ENCODE measurements around the gene CRACDL. TPM values are rescaled to one million over a fixed set of nuclear protein-coding genes. Genes with fewer than 3 reads are reported as not detected.
A peak's percentile ranks its signal among the peaks of the same experiment; 100 is the strongest.

The CRACDL gene
- total RNA-seq, result under 1 TPM in 1 of 2 experiments, not detected in 1; 0.59 TPM

- intact Hi-C loops (cut with DNase I, micrococcal nuclease), result loop anchor here in 1 of 2 experiments (10.0 kb wide), 1 partner anchor 301 kb away; no protein-coding TSS in a partner anchor
- CTCF ChIA-PET, result interaction anchor here (0.6 to 0.7 kb wide), 3 partner anchors 244 to 367 kb away, joined by 3 read pairs; no protein-coding TSS in a partner anchor
- H3K36me3 Mint-ChIP-seq (ENCODE audit: low read depth), result no peaks in the 10 kb centered on the region
These were observed at the start of gene CRACDL for GRCh38 chr2:98935777-98936352. TSS of gene CRACDL (minus strand) at chr2:98936225. CDS start at chr2:98846800, 89,425 bp downstream.

GRCh38 chr2:98975611-98976010 lies 39.6 kb upstream of the CRACDL start:
- ChIA-PET POLR2A (no interaction called here), CTCF (interaction anchor here (0.6 to 1.1 kb wide), 2 partner anchors 27 to 219 kb away, joined by 3 read pairs; no protein-coding TSS in a partner anchor)
- Mint-ChIP-seq H3K27me3 (peaks cover 19% of the 10 kb centered on the region), H3K27ac (no peak overlapping the region), H3K4me1 (no peaks in the 10 kb centered on the region), H3K36me3 (ENCODE audit: low read depth) (peaks cover 11% of the 10 kb centered on the region), H3K4me3 (no peak overlapping the region), H3K9me3 (ENCODE audit: low read depth) (peaks cover 19% of the 10 kb centered on the region)
- ATAC-seq (no peak), DNase-seq (no peak)
- intact Hi-C loops (cut with DNase I, micrococcal nuclease), result no loop called here

More at GRCh38 chr2:98935777-98936352, at the start of gene CRACDL:
- peak; percentile 28 for DNase-seq
- Mint-ChIP-seq H3K4me3 (peak within 1 kb of the TSS; percentile 55), H3K9me3 (ENCODE audit: low read depth) (no peaks in the 10 kb centered on the region), H3K27me3 (peaks cover 39% of the 10 kb centered on the region), H3K27ac (no peak within 1 kb of the TSS), H3K4me1 (peaks cover 10% of the 10 kb centered on the region)
- POLR2A ChIA-PET, result no interaction called here
- ATAC-seq, result peak; percentile 59

- peaks cover 11% of the 10 kb centered on the region for H3K36me3 Mint-ChIP-seq (ENCODE audit: low read depth)
These were observed 36.6 kb upstream of the CRACDL start for GRCh38 chr2:98972582-98973167.

GRCh38 chr2:98959810-98960507 lies 23.9 kb upstream of the CRACDL start:
- H3K9me3 Mint-ChIP-seq (ENCODE audit: low read depth), result peaks cover 4% of the 10 kb centered on the region
- DNase-seq (no peak), ATAC-seq (no peak)
- CTCF ChIA-PET, result no interaction called here
- no peak overlapping the region for H3K27ac Mint-ChIP-seq
- no peaks in the 10 kb centered on the region for H3K4me1 Mint-ChIP-seq
- peaks cover 6% of the 10 kb centered on the region for H3K27me3 Mint-ChIP-seq
- H3K36me3 Mint-ChIP-seq (ENCODE audit: low read depth), result no peaks in the 10 kb centered on the region
- intact Hi-C loops (cut with DNase I, micrococcal nuclease), result no loop called here
- POLR2A ChIA-PET, result no interaction called here
- no peak overlapping the region for H3K4me3 Mint-ChIP-seq

More at GRCh38 chr2:98972582-98973167, 36.6 kb upstream of the CRACDL start:
- no peak overlapping the region for H3K27ac Mint-ChIP-seq
- H3K27me3 Mint-ChIP-seq, result peaks cover 17% of the 10 kb centered on the region
- intact Hi-C loops (cut with DNase I, micrococcal nuclease), result no loop called here
- DNase-seq (no peak), ATAC-seq (no peak)
- H3K9me3 Mint-ChIP-seq (ENCODE audit: low read depth), result peaks cover 32% of the 10 kb centered on the region
- no peak overlapping the region for H3K4me3 Mint-ChIP-seq
- POLR2A ChIA-PET, result no interaction called here
- CTCF ChIA-PET, result no interaction called here
- no peaks in the 10 kb centered on the region for H3K4me1 Mint-ChIP-seq

- H3K36me3 Mint-ChIP-seq (ENCODE audit: low read depth), result no peaks in the 10 kb centered on the region
- H3K4me3 Mint-ChIP-seq, result no peak overlapping the region
- CTCF ChIA-PET, result no interaction called here
- no peak overlapping the region for H3K27ac Mint-ChIP-seq
- no peak for ATAC-seq
- no peak for DNase-seq
- H3K27me3 Mint-ChIP-seq, result peaks cover 19% of the 10 kb centered on the region
- H3K4me1 Mint-ChIP-seq, result no peaks in the 10 kb centered on the region
- POLR2A ChIA-PET, result no interaction called here
- intact Hi-C loops (cut with DNase I, micrococcal nuclease), result no loop called here
- no peaks in the 10 kb centered on the region for H3K9me3 Mint-ChIP-seq (ENCODE audit: low read depth)
These were observed 16.9 kb upstream of the CRACDL start for GRCh38 chr2:98952966-98953365.

GRCh38 chr2:98948956-98949739 lies 13.1 kb upstream of the CRACDL start:
- DNase-seq (no peak), ATAC-seq (no peak)
- intact Hi-C loops (cut with DNase I, micrococcal nuclease), result loop anchor here in 1 of 2 experiments (10.0 kb wide), 1 partner anchor 116 kb away; no protein-coding TSS in a partner anchor
- Mint-ChIP-seq H3K27ac (no peak overlapping the region), H3K4me3 (no peak overlapping the region), H3K36me3 (ENCODE audit: low read depth) (no peaks in the 10 kb centered on the region), H3K4me1 (no peaks in the 10 kb centered on the region), H3K27me3 (peaks cover 19% of the 10 kb centered on the region), H3K9me3 (ENCODE audit: low read depth) (no peaks in the 10 kb centered on the region)
- POLR2A ChIA-PET, result no interaction called here
- CTCF ChIA-PET, result interaction anchor here (0.6 to 1.2 kb wide), 3 partner anchors 12 to 26 kb away, joined by 3 to 5 read pairs (median 3); no protein-coding TSS in a partner anchor

GRCh38 chr2:98947554-98947953 lies 11.5 kb upstream of the CRACDL start:
- no peak overlapping the region for H3K4me3 Mint-ChIP-seq
- intact Hi-C loops (cut with DNase I, micrococcal nuclease), result loop anchor here in 1 of 2 experiments (10.0 kb wide), 1 partner anchor 117 kb away; no protein-coding TSS in a partner anchor
- H3K36me3 Mint-ChIP-seq (ENCODE audit: low read depth), result no peaks in the 10 kb centered on the region
- ATAC-seq, result no peak
- CTCF ChIA-PET, result no interaction called here
- H3K27ac Mint-ChIP-seq, result no peak overlapping the region
- H3K9me3 Mint-ChIP-seq (ENCODE audit: low read depth), result no peaks in the 10 kb centered on the region
- DNase-seq, result no peak
- peaks cover 12% of the 10 kb centered on the region for H3K27me3 Mint-ChIP-seq
- H3K4me1 Mint-ChIP-seq, result no peaks in the 10 kb centered on the region
- POLR2A ChIA-PET, result no interaction called here

GRCh38 chr2:98946855-98947254 lies 10.8 kb upstream of the CRACDL start:
- no peak for ATAC-seq
- DNase-seq, result no peak

GRCh38 chr2:98944775-98945174 lies 8.8 kb upstream of the CRACDL start:
- DNase-seq (no peak), ATAC-seq (no peak)
- H3K27ac Mint-ChIP-seq, result no peak overlapping the region
- POLR2A ChIA-PET, result no interaction called here
- no peaks in the 10 kb centered on the region for H3K36me3 Mint-ChIP-seq (ENCODE audit: low read depth)
- intact Hi-C loops (cut with DNase I, micrococcal nuclease), result loop anchor here in 1 of 2 experiments (10.0 kb wide), 1 partner anchor 120 kb away; no protein-coding TSS in a partner anchor
- H3K27me3 Mint-ChIP-seq, result peaks cover 12% of the 10 kb centered on the region
- no peaks in the 10 kb centered on the region for H3K4me1 Mint-ChIP-seq
- CTCF ChIA-PET, result no interaction called here
- H3K9me3 Mint-ChIP-seq (ENCODE audit: low read depth), result no peaks in the 10 kb centered on the region
- no peak overlapping the region for H3K4me3 Mint-ChIP-seq

More at GRCh38 chr2:98946855-98947254, 10.8 kb upstream of the CRACDL start:
- no peaks in the 10 kb centered on the region for H3K36me3 Mint-ChIP-seq (ENCODE audit: low read depth)
- H3K4me3 Mint-ChIP-seq, result no peak overlapping the region
- intact Hi-C loops (cut with DNase I, micrococcal nuclease), result loop anchor here in 1 of 2 experiments (10.0 kb wide), 1 partner anchor 118 kb away; no protein-coding TSS in a partner anchor
- no peak overlapping the region for H3K27ac Mint-ChIP-seq
- CTCF ChIA-PET, result interaction anchor here (0.7 kb wide), 1 partner anchor 296 kb away, joined by 3 read pairs; no protein-coding TSS in a partner anchor
- H3K27me3 Mint-ChIP-seq, result peaks cover 10% of the 10 kb centered on the region
- no peaks in the 10 kb centered on the region for H3K4me1 Mint-ChIP-seq
- H3K9me3 Mint-ChIP-seq (ENCODE audit: low read depth), result no peaks in the 10 kb centered on the region
- POLR2A ChIA-PET, result no interaction called here

- peaks cover 9% of the 10 kb centered on the region for H3K4me1 Mint-ChIP-seq
- DNase-seq (no peak), ATAC-seq (no peak)
- peaks cover 26% of the 10 kb centered on the region for H3K27me3 Mint-ChIP-seq
- ChIA-PET POLR2A (no interaction called here), CTCF (interaction anchor here (1.6 kb wide), 1 partner anchor 14 kb away, joined by 3 read pairs; no protein-coding TSS in a partner anchor)
- H3K36me3 Mint-ChIP-seq (ENCODE audit: low read depth), result no peaks in the 10 kb centered on the region
- H3K9me3 Mint-ChIP-seq (ENCODE audit: low read depth), result no peaks in the 10 kb centered on the region
- H3K27ac Mint-ChIP-seq, result no peak overlapping the region
- intact Hi-C loops (cut with DNase I, micrococcal nuclease), result loop anchor here in 1 of 2 experiments (10.0 kb wide), 1 partner anchor 125 kb away; no protein-coding TSS in a partner anchor
- no peak overlapping the region for H3K4me3 Mint-ChIP-seq
These were observed 4.1 kb upstream of the CRACDL start for GRCh38 chr2:98940102-98940501.

- Mint-ChIP-seq H3K9me3 (ENCODE audit: low read depth) (no peaks in the 10 kb centered on the region), H3K36me3 (ENCODE audit: low read depth) (no peaks in the 10 kb centered on the region), H3K4me1 (peaks cover 10% of the 10 kb centered on the region), H3K27me3 (peaks cover 39% of the 10 kb centered on the region), H3K4me3 (no peak overlapping the region), H3K27ac (no peak overlapping the region)
- POLR2A ChIA-PET, result no interaction called here
- CTCF ChIA-PET, result no interaction called here
- intact Hi-C loops (cut with DNase I, micrococcal nuclease), result loop anchor here in 1 of 2 experiments (10.0 kb wide), 1 partner anchor 303 kb away; no protein-coding TSS in a partner anchor
- DNase-seq, result no peak
- no peak for ATAC-seq
These were observed 1.9 kb upstream of the CRACDL start for GRCh38 chr2:98937906-98938305.

All from activated CD4-positive, alpha-beta T cell treated with anti-CD3 and anti-CD28 coated beads for 36 hours (primary cell).